ENCODE data around the gene SLC28A3. TPM values are rescaled to one million over a fixed set of nuclear protein-coding genes. Genes with fewer than 3 reads are reported as not detected.

Gene SLC28A3
- total RNA-seq, 3 donors from 2014 or later (not counting 1 experiment from before 2014, with no cell fraction given) = 0.16 to 1.6 TPM; not detected in 1

DNA sequence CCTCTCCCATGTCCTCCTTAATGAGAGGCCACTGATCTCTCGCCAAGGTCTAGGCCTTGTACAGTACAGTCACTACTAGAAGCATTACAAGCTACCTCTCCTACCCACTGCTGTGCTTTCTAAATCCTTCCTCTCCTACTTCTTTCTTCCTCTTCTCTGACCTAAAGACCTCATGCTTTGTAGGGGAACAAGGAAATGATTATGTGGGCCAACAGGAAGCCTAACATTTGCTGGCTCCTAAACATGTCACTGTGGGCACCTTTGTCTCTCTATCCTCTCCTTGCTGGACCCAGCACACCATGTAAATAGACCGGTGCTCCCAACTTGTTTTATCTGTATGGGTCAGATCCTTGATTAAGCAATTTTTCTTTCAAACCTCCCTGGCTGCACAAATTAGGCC lies 16.7 kb downstream of the SLC28A3 start:
- Mint-ChIP-seq H3K4me1 (peaks cover 0 to 6% of the 10 kb centered on the region in 2 donors), H3K27me3 (ENCODE audit: low read depth in 2 of 2) (no peaks in the 10 kb centered on the region), H3K36me3 (no peaks in the 10 kb centered on the region), H3K4me3 (no peak overlapping the region), H3K27ac (no peak overlapping the region), H3K9me3 (peaks cover 1 to 2% of the 10 kb centered on the region in 2 donors)
- 66% methylated on average over 2 of the region's 2 CpGs for WGBS (ENCODE audit: insufficient coverage)
- Histone ChIP-seq H3K36me3 (ENCODE audit: control insufficient read depth, insufficient read depth, low read length) (no peaks in the 10 kb centered on the region), H3K4me1 (ENCODE audit: control insufficient read depth, insufficient read depth, low read length) (no peaks in the 10 kb centered on the region), H3K27ac (ENCODE audit: low read length) (no peak overlapping the region), H3K27me3 (ENCODE audit: control insufficient read depth, insufficient read depth, low read length) (peaks cover 2% of the 10 kb centered on the region), H3K4me3 (ENCODE audit: low read length) (no peak overlapping the region), H3K9me3 (ENCODE audit: control insufficient read depth, insufficient read depth, low read length) (peaks cover 7% of the 10 kb centered on the region)
- intact Hi-C loops (cut with micrococcal nuclease) = no loop called here
- TF ChIP-seq, protein P1, sequence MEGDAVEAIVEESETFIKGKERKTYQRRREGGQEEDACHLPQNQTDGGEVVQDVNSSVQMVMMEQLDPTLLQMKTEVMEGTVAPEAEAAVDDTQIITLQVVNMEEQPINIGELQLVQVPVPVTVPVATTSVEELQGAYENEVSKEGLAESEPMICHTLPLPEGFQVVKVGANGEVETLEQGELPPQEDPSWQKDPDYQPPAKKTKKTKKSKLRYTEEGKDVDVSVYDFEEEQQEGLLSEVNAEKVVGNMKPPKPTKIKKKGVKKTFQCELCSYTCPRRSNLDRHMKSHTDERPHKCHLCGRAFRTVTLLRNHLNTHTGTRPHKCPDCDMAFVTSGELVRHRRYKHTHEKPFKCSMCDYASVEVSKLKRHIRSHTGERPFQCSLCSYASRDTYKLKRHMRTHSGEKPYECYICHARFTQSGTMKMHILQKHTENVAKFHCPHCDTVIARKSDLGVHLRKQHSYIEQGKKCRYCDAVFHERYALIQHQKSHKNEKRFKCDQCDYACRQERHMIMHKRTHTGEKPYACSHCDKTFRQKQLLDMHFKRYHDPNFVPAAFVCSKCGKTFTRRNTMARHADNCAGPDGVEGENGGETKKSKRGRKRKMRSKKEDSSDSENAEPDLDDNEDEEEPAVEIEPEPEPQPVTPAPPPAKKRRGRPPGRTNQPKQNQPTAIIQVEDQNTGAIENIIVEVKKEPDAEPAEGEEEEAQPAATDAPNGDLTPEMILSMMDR (IDR thresholded peaks at IDR 0.05) = no peak
- ATAC-seq (no peak), DNase-seq (no peak)

GRCh38 chr9:84322828-84323227 lies 17.7 kb downstream of the SLC28A3 start:
- Mint-ChIP-seq H3K27me3 (ENCODE audit: low read depth in 2 of 2) (no peaks in the 10 kb centered on the region), H3K4me1 (peaks cover 0 to 12% of the 10 kb centered on the region in 2 donors), H3K9me3 (no peaks in the 10 kb centered on the region), H3K4me3 (no peak overlapping the region), H3K27ac (no peak overlapping the region), H3K36me3 (no peaks in the 10 kb centered on the region)
- Histone ChIP-seq H3K4me3 (ENCODE audit: low read length) (no peak overlapping the region), H3K4me1 (ENCODE audit: control insufficient read depth, insufficient read depth, low read length) (no peaks in the 10 kb centered on the region), H3K27me3 (ENCODE audit: control insufficient read depth, insufficient read depth, low read length) (no peaks in the 10 kb centered on the region), H3K27ac (ENCODE audit: low read length) (no peak overlapping the region), H3K36me3 (ENCODE audit: control insufficient read depth, insufficient read depth, low read length) (no peaks in the 10 kb centered on the region), H3K9me3 (ENCODE audit: control insufficient read depth, insufficient read depth, low read length) (peaks cover 3% of the 10 kb centered on the region)
- TF ChIP-seq, protein P1 (IDR thresholded peaks at IDR 0.05) = no peak
- WGBS (ENCODE audit: insufficient coverage) = 100% methylated on average over 1 of the region's 1 CpG
- no peak for DNase-seq
- intact Hi-C loops (cut with micrococcal nuclease) = no loop called here
- no peak for ATAC-seq

- Mint-ChIP-seq H3K4me3 (no peak overlapping the region), H3K27me3 (ENCODE audit: low read depth in 2 of 2) (no peaks in the 10 kb centered on the region), H3K27ac (no peak overlapping the region), H3K9me3 (no peaks in the 10 kb centered on the region), H3K4me1 (peaks cover 0 to 26% of the 10 kb centered on the region in 2 donors), H3K36me3 (no peaks in the 10 kb centered on the region)
- TF ChIP-seq, protein P1 (IDR thresholded peaks at IDR 0.05) = no peak
- Histone ChIP-seq H3K4me3 (ENCODE audit: low read length) (no peak overlapping the region), H3K36me3 (ENCODE audit: control insufficient read depth, insufficient read depth, low read length) (no peaks in the 10 kb centered on the region), H3K9me3 (ENCODE audit: control insufficient read depth, insufficient read depth, low read length) (no peaks in the 10 kb centered on the region), H3K27ac (ENCODE audit: low read length) (no peak overlapping the region), H3K4me1 (ENCODE audit: control insufficient read depth, insufficient read depth, low read length) (peaks cover 5% of the 10 kb centered on the region), H3K27me3 (ENCODE audit: control insufficient read depth, insufficient read depth, low read length) (no peaks in the 10 kb centered on the region)
- intact Hi-C loops (cut with micrococcal nuclease) = no loop called here
- WGBS (ENCODE audit: insufficient coverage) = 93% methylated on average over 1 of the region's 1 CpG
- DNase-seq (no peak), ATAC-seq (no peak)
Measured at GRCh38 chr9:84320231-84320630, 20.3 kb downstream of the SLC28A3 start.

DNA sequence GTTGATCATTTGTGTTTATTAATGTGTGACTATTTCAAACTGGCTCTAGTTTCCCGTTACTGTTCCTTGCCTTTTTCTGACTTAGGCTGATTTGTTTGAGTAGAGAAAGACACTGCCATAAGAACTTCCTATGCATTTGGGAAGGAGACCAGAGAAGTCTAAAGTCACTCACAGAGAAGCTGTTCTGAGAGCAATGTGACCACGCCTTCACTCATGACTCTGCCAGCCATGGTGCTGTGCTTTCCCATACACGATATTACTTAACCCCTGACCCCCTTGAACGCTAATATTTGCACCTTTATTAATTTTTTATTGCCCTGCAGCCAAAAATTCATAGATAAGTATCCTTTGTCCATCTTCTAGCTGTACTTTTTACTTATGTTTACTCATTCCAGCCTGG lies 20.9 kb downstream of the SLC28A3 start:
- TF ChIP-seq, protein P1 (IDR thresholded peaks at IDR 0.05) = no peak
- H3K27me3 Mint-ChIP-seq (ENCODE audit: low read depth in 2 of 2) = no peaks in the 10 kb centered on the region
- H3K9me3 Mint-ChIP-seq = no peaks in the 10 kb centered on the region
- intact Hi-C loops (cut with micrococcal nuclease) = loop anchor here (5.0 to 10.0 kb wide), 2 partner anchors 57 to 85 kb away; no protein-coding TSS in a partner anchor
- H3K36me3 ChIP-seq (ENCODE audit: control insufficient read depth, insufficient read depth, low read length) = no peaks in the 10 kb centered on the region
- ATAC-seq = no peak
- H3K4me3 ChIP-seq (ENCODE audit: low read length) = no peak overlapping the region
- DNase-seq = no peak
- 96% methylated on average over 4 of the region's 4 CpGs for WGBS (ENCODE audit: insufficient coverage)
- H3K27ac ChIP-seq (ENCODE audit: low read length) = no peak overlapping the region
- H3K9me3 ChIP-seq (ENCODE audit: control insufficient read depth, insufficient read depth, low read length) = no peaks in the 10 kb centered on the region
- no peak overlapping the region for H3K4me3 Mint-ChIP-seq
- H3K27me3 ChIP-seq (ENCODE audit: control insufficient read depth, insufficient read depth, low read length) = no peaks in the 10 kb centered on the region
- no peaks in the 10 kb centered on the region for H3K36me3 Mint-ChIP-seq
- peaks cover 5% of the 10 kb centered on the region for H3K4me1 ChIP-seq (ENCODE audit: control insufficient read depth, insufficient read depth, low read length)
- H3K4me1 Mint-ChIP-seq = peaks cover 0 to 28% of the 10 kb centered on the region in 2 donors
- H3K27ac Mint-ChIP-seq = no peak overlapping the region

Measured in natural killer cell (primary cell).